ENCODE measurements around the gene LRRC37B. TPM values are rescaled to one million over a fixed set of nuclear protein-coding genes. Genes with fewer than 3 reads are reported as not detected.

LRRC37B gene
- total RNA-seq, 4 donors from 2014 or later, result 10.3 to 26.8 (median 17.0) TPM

DNA sequence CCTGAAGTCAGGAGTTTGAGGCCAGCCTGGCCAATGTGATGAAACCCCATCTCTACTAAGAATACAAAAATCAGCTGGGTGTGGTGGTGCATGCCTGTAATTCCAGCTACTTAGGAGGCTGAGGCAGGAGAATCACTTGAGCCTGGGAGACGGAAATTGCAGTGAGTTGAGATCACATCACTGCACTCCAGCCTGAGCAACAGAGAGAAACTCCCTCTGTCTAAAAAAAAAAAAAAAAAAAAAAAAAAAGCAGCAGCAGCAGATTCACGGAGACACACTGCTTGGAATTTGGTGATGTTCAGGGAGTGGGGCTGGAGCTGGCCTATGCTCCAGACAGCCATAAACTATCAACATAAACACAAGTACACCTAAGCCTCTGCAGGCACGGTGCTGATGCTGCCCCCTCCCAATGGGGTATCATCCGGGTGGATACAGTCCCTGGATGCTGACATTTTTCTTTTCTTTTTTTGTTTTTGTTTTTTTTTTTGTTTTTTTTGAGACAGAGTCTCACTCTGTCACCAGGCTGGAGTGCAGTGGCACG lies 95.5 kb downstream of the LRRC37B start:
- whole genome bisulfite sequencing, 2 donors, result 84 to 90% methylated on average over 5 of the region's 5 CpGs
- Histone ChIP-seq H3K4me3 (replicated peaks in 1 of 3) (no peak overlapping the region), H3K36me3 (no peaks in the 10 kb centered on the region), H3K27ac (no peak overlapping the region), H3K4me1 (no peaks in the 10 kb centered on the region), H3K27me3 (no peaks in the 10 kb centered on the region), H3K9me3 (no peaks in the 10 kb centered on the region)
- DNase-seq, result no peak
- no peak for TF ChIP-seq POLR2A (IDR thresholded peaks at IDR 0.05)
- TF ChIP-seq, protein P1, sequence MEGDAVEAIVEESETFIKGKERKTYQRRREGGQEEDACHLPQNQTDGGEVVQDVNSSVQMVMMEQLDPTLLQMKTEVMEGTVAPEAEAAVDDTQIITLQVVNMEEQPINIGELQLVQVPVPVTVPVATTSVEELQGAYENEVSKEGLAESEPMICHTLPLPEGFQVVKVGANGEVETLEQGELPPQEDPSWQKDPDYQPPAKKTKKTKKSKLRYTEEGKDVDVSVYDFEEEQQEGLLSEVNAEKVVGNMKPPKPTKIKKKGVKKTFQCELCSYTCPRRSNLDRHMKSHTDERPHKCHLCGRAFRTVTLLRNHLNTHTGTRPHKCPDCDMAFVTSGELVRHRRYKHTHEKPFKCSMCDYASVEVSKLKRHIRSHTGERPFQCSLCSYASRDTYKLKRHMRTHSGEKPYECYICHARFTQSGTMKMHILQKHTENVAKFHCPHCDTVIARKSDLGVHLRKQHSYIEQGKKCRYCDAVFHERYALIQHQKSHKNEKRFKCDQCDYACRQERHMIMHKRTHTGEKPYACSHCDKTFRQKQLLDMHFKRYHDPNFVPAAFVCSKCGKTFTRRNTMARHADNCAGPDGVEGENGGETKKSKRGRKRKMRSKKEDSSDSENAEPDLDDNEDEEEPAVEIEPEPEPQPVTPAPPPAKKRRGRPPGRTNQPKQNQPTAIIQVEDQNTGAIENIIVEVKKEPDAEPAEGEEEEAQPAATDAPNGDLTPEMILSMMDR (IDR thresholded peaks at IDR 0.05), result no peak
- intact Hi-C loops (cut with DNase I), result no loop called here

Small RNA genes lying within 50 kb of the gene (small RNA-seq; reads per million reads assigned to genes)
- gene AC090616.4, result not detected
- gene RNA5SP437, result 0.38 reads per million

Other genes starting within 250 kb of the LRRC37B start
- 100 to 1,000 TPM; 114 to 143 (median 128) TPM for gene COPRS, start 148.1 kb upstream of the LRRC37B start, total RNA-seq
- 10 to 100 TPM; 20.0 to 45.1 (median 37.3) TPM for gene UTP6, start 105.7 kb upstream of the LRRC37B start, total RNA-seq
- gene SUZ12, start 70.4 kb upstream of the LRRC37B start, total RNA-seq, result 10 to 100 TPM; 19.9 to 32.1 (median 23.8) TPM
- gene RHOT1, start 135.1 kb downstream of the LRRC37B start, total RNA-seq, result 10 to 100 TPM; 45.1 to 59.1 (median 51.4) TPM